ENCODE measurements around the gene HOXB5. TPM values are rescaled to one million over a fixed set of nuclear protein-coding genes. Genes with fewer than 3 reads are reported as not detected.

The HOXB5 gene
- total and polyA plus RNA-seq, 3 donors from 2014 or later = 0.50 to 1.7 (median 0.71) TPM

DNA sequence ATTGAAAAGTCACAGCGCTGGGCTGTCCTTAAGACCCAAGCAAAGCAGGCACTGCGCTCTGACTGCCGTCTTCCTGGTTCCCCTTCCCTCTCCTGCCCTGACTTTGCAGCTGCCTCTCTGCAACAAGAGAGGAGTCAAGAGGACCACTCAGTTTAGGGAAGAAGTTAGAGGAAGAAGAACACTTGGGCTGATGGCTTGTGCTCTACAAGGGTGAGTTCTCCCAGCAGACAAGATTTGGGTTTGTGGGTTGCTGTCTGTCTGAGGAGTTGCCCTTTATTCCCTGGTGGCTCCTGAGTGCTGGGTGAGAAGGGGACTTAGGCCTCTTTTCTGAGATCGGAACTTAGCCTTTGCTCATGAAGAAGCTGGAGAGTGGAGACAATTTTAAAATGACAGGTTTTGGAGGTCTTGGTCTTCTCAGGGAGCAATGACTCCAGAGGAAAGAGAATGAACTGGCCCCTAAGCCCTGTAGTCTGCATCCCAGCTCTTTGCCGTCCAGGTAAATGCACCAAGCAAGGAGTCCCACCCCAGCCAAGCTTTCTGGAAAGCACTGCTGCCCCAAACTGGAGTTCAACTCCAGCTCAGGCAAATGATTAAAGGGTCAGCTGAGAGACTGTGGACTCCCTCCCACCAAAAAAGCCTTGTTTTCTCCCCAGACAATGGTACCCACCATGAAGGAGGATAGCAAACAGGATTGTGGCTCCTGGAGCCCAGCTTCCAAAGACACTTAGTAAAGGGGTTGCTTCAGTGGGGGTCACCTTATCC lies 35.3 kb upstream of the HOXB5 start:
- no peaks in the 10 kb centered on the region for H3K36me3 ChIP-seq (ENCODE audit: low read depth, missing control alignments)
- H3K4me3 ChIP-seq = no peak overlapping the region
- TF ChIP-seq POLR2A (IDR thresholded peaks at IDR 0.05) (no peak), CTCF (IDR thresholded peaks at IDR 0.05) (no peak)
- 28 to 35% methylated on average over 5 of the region's 5 CpGs for WGBS, 2 donors
- intact Hi-C loops (cut with DNase I; ENCODE audit: low total_unique reads) = no loop called here
- peaks cover 7% of the 10 kb centered on the region for H3K4me1 ChIP-seq
- no peak for DNase-seq
- H3K27ac ChIP-seq = no peak overlapping the region
- no peaks in the 10 kb centered on the region for H3K27me3 ChIP-seq
- no peaks in the 10 kb centered on the region for H3K9me3 ChIP-seq

DNA sequence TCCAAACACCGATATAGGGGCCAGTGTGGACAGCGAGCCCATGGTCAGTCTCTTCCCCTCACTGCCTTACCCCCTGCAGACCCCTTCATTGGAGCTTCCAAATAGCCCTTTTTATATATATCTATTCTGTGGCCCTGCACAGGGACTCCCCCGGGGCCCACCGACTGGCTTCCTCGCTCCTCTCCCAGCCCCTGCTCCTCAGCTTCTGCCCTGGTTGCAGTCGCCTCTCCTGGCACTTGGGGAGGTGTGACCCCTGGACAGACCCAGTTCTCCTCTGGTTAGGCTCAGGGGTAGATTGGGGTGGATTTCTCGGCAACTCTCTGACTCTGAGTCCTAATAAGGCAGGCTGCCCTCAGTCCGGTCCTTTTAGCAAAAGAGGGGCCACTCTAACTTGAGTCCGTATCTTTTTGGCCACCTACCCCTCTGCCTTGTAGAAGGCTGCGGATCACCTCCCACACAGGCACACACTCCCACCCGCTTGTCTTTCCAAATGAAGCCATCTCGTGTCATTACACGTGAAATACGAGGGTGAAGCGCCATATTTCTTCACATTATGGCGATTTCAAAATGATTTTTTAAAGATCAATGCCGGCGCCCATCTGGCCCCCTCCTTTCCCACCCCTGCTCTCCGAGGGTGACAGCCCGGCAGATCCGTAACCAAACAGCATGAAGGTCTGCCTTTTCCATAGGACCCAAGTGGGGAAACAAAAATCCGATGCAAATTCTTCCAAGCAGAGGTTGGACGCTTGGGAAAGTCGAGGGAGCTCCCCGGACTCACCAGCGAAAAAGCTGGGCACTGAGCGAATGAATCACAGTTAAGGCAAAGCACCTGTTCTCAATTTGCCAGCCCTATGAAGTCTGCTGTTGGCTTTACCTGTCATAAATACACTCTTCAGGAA lies 34.3 kb upstream of the HOXB5 start:
- Histone ChIP-seq H3K4me1 (peaks cover 7% of the 10 kb centered on the region), H3K4me3 (no peak overlapping the region), H3K27ac (no peak overlapping the region), H3K9me3 (no peaks in the 10 kb centered on the region), H3K36me3 (ENCODE audit: low read depth, missing control alignments) (no peaks in the 10 kb centered on the region), H3K27me3 (no peaks in the 10 kb centered on the region)
- intact Hi-C loops (cut with DNase I; ENCODE audit: low total_unique reads) = no loop called here
- TF ChIP-seq CTCF (IDR thresholded peaks at IDR 0.05) = no peak
- TF ChIP-seq POLR2A (IDR thresholded peaks at IDR 0.05) = no peak
- WGBS, 2 donors = 24 to 45% methylated on average over 27 of the region's 27 CpGs
- DNase-seq = no peak

DNA sequence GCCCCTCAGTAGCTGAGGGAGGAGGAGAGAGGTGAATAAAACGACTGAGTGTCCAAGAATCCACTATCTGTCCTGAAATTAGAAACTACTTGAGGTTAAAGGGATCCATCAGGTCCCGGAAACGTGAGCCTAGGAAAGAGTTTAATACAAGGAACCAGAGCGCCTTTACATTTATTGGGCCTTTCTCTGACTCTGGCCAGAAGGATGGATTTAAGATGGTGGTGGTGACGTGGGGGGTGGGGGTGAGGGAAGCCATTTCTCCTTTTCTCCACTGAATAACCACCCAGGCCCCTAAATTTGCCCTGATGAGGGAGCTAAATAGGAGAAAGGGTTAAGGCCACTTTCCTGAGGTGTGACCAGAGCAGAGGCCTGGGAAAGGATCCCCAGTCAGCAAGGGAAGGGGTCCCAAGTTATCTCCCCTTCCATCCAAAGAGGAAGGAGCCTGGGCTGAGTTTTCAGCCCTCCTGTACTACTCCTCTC lies 33.6 kb upstream of the HOXB5 start:
- 5 to 18% methylated on average over 5 of the region's 5 CpGs for WGBS, 2 donors
- H3K4me3 ChIP-seq = no peak overlapping the region
- no peak overlapping the region for H3K27ac ChIP-seq
- intact Hi-C loops (cut with DNase I; ENCODE audit: low total_unique reads) = no loop called here
- no peak for DNase-seq
- H3K36me3 ChIP-seq (ENCODE audit: low read depth, missing control alignments) = no peaks in the 10 kb centered on the region
- H3K27me3 ChIP-seq = no peaks in the 10 kb centered on the region
- no peaks in the 10 kb centered on the region for H3K9me3 ChIP-seq
- H3K4me1 ChIP-seq = peaks cover 7% of the 10 kb centered on the region
- no peak for TF ChIP-seq CTCF (IDR thresholded peaks at IDR 0.05)
- no peak for TF ChIP-seq POLR2A (IDR thresholded peaks at IDR 0.05)

DNA sequence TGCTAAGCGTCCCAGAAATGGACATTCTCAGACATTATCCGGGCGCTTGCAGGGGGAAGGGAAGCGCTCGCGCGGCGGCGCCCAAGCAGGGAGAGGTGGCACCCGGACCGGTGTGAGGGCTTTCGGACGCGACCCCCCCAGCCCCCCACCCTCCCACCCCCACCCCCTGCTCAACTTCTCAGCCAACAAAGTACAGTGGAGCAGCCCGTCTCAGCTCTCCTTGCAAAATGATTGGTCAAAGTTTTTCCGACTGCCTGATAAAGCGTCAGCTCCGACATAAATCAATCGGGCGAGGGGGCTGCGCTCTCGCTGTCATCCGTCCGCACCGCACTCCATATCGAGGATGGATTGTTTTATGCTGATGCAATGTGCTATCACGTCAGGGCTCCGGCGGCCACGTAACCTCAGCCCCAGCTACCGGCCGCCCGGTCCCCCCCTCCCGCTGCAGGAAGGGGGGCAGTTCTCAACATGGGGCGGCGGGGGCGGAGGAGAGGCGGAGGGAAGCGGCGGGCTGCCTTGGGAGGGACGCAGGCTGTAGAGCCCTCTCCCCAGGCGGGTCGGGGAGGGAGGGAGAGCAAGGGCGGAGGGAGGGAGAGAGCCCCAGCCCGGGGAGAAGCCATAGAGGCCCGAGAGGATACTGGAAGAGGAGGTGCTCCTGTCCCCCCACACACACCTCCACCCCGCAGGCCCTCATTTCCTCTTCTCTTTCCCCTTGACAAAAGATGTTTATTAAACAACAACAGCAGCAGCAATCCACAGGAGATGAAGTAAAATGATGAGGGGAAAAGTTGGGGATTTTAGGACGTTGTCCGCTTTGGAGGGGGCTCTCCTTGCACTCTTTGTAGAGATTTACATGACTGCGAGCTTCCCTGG lies 32.9 kb upstream of the HOXB5 start, which contains the start of gene HOXB9:
HOXB9 (minus strand) TSS at position 114 of the 873 bp plus-strand sequence; CDS start at position 25, 89 bp downstream.
- no peak within 1 kb of the TSS for H3K27ac ChIP-seq
- no peaks in the 10 kb centered on the region for H3K27me3 ChIP-seq
- H3K4me3 ChIP-seq = peak within 1 kb of the TSS; percentile 26 to 48
- intact Hi-C loops (cut with DNase I; ENCODE audit: low total_unique reads) = no loop called here
- no peak for DNase-seq
- H3K36me3 ChIP-seq (ENCODE audit: low read depth, missing control alignments) = no peaks in the 10 kb centered on the region
- H3K4me1 ChIP-seq = peaks cover 7% of the 10 kb centered on the region
- no peak for TF ChIP-seq CTCF (IDR thresholded peaks at IDR 0.05)
- no peak for TF ChIP-seq POLR2A (IDR thresholded peaks at IDR 0.05)
- no peaks in the 10 kb centered on the region for H3K9me3 ChIP-seq
- WGBS, 2 donors = 2 to 3% methylated on average over 40 to 50 of the region's 50 CpGs

Data from testis (tissue), 3 donors.